Measurements from ENCODE around the gene CCDC88C.
"Not testable (repeated sequence)": the region's sequence is repeated elsewhere in the genome, so short reads cannot be mapped to it uniquely, and the experiment has no call there.

CCDC88C gene

DNA sequence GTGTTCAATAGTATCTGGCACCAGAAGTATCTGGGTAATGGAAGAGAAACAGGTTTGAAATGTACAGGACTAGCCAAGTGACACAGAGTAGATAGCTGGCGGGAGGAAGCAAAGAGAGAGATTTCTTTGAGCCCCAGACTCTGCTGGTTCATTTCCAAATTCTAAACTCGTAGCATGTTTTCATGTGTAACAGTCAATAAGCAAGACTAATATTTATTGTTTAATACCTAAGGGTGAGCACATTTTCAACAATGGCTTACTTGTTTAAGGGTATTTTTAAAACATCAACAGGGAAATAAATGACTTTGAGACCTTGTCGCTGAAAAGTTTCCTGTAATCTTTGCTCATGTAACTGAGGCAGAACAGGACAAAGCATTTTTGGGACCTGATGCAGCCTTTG lies 11.8 kb upstream of the CCDC88C start:
- H3K4me3 ChIP-seq (ENCODE audit: insufficient read depth in 1 of 2, low read depth in 1 of 2, low read length in 2 of 2): no peak overlapping the region
- no peak overlapping the region for H2BK12ac ChIP-seq (ENCODE audit: low read length in 2 of 2)
- no peak overlapping the region for H3K14ac ChIP-seq (ENCODE audit: low read length in 2 of 2)
- H2BK5ac ChIP-seq (ENCODE audit: low read depth, low read length, poor library complexity, severe bottlenecking): no peak overlapping the region
- H3K27me3 ChIP-seq (ENCODE audit: control insufficient read depth in 1 of 2, insufficient read depth in 1 of 2, low read length in 2 of 2): peaks cover 0 to 15% of the 10 kb centered on the region in 2 experiments
- no peak for DNase-seq
- H4K8ac ChIP-seq (ENCODE audit: low read length): no peak overlapping the region
- H2BK120ac ChIP-seq (ENCODE audit: low read depth, low read length): no peak overlapping the region
- H3K18ac ChIP-seq (ENCODE audit: low read depth in 1 of 2, low read length in 2 of 2): no peak overlapping the region
- no peaks in the 10 kb centered on the region for H3K79me1 ChIP-seq (replicated peaks; ENCODE audit: low read length, poor library complexity, severe bottlenecking)
- no peak overlapping the region for H2AK5ac ChIP-seq (ENCODE audit: low read length, severe bottlenecking)
- 99% methylated on average over 2 of the region's 3 CpGs for WGBS
- no peak overlapping the region for H2AFZ ChIP-seq (ENCODE audit: low read depth, low read length)
- no peak overlapping the region for H2BK15ac ChIP-seq (ENCODE audit: low read depth, poor library complexity, severe bottlenecking)
- H3K4ac ChIP-seq (ENCODE audit: low read depth in 1 of 2, low read length in 2 of 2): no peak overlapping the region
- H3K23ac ChIP-seq (ENCODE audit: low read length in 2 of 2): no peak overlapping the region
- H3K9me3 ChIP-seq (ENCODE audit: control insufficient read depth, low read length): no peaks in the 10 kb centered on the region
- H3K4me2 ChIP-seq (ENCODE audit: low read length, poor library complexity, severe bottlenecking): no peak overlapping the region
- no peak overlapping the region for H4K91ac ChIP-seq (ENCODE audit: low read length)
- no peak overlapping the region for H3K27ac ChIP-seq (ENCODE audit: low read length, poor library complexity, severe bottlenecking)
- no peak overlapping the region for H3K9ac ChIP-seq (ENCODE audit: low read length)
- H3K4me1 ChIP-seq (ENCODE audit: control insufficient read depth, insufficient read depth, low read depth, low read length): no peaks in the 10 kb centered on the region
- no peaks in the 10 kb centered on the region for H3K36me3 ChIP-seq (ENCODE audit: control insufficient read depth in 1 of 2, insufficient read depth in 2 of 2, low read depth in 1 of 2, low read length in 2 of 2)

DNA sequence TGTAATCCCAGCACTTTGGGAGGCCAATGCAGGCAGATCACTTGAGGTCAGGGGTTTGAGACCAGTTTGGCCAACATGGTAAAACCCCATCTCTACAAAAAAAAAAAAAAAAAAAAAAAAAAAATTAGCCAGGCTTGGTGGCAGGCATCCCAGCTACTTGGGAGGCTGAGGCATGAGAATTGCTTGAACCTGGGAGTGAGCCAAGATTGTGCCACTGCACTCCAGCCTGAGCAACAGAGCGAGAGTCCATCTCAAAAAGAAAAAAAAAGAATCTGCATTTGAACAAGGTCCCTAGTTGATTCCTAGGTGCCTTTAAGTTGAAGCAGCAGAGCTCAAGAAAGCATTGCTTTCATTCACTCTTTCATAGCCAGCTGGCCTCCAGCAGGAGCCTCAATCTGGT lies 11.3 kb upstream of the CCDC88C start:
- H3K9me3 ChIP-seq (ENCODE audit: control insufficient read depth, low read length); H2BK12ac ChIP-seq (ENCODE audit: low read length in 2 of 2); H3K4me2 ChIP-seq (ENCODE audit: low read length, poor library complexity, severe bottlenecking); H2AK5ac ChIP-seq (ENCODE audit: low read length, severe bottlenecking); H4K8ac ChIP-seq (ENCODE audit: low read length); H3K79me1 ChIP-seq (replicated peaks; ENCODE audit: low read length, poor library complexity, severe bottlenecking); H3K4ac ChIP-seq (ENCODE audit: low read depth in 1 of 2, low read length in 2 of 2); H3K9ac ChIP-seq (ENCODE audit: low read length); H2BK120ac ChIP-seq (ENCODE audit: low read depth, low read length); DNase-seq; H3K14ac ChIP-seq (ENCODE audit: low read length in 2 of 2); H2BK5ac ChIP-seq (ENCODE audit: low read depth, low read length, poor library complexity, severe bottlenecking); H3K4me1 ChIP-seq (ENCODE audit: control insufficient read depth, insufficient read depth, low read depth, low read length); H3K36me3 ChIP-seq (ENCODE audit: control insufficient read depth in 1 of 2, insufficient read depth in 2 of 2, low read depth in 1 of 2, low read length in 2 of 2); H4K91ac ChIP-seq (ENCODE audit: low read length); H3K27ac ChIP-seq (ENCODE audit: low read length, poor library complexity, severe bottlenecking); H3K4me3 ChIP-seq (ENCODE audit: insufficient read depth in 1 of 2, low read depth in 1 of 2, low read length in 2 of 2); H3K23ac ChIP-seq (ENCODE audit: low read length in 2 of 2); H3K18ac ChIP-seq (ENCODE audit: low read depth in 1 of 2, low read length in 2 of 2); H2AFZ ChIP-seq (ENCODE audit: low read depth, low read length); H2BK15ac ChIP-seq (ENCODE audit: low read depth, poor library complexity, severe bottlenecking): not testable (repeated sequence)
- WGBS: 89% methylated on average over 1 of the region's 1 CpG
- peaks cover 0 to 16% of the 10 kb centered on the region in 2 experiments for H3K27me3 ChIP-seq (ENCODE audit: control insufficient read depth in 1 of 2, insufficient read depth in 1 of 2, low read length in 2 of 2)

DNA sequence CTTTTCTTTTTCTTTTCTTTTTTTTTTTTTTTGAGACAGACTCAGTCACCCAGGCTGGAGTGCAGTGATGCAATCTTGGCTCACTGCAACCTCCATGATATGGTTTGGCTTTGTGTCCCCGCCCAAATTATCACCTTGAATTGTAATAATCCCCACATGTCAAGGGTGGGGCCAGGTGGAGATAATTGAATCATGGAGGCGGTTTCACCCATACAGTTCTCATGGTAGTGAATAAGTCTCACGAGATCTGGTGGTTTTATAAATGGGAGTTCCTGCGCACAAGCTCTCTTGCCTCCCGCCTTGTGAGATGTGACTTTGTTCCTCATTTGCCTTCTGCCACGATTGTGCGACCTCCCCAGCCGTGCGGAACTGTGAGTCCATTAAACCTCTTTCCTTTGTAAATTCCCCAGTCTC lies 7.9 kb upstream of the CCDC88C start:
- H2BK5ac ChIP-seq (ENCODE audit: low read depth, low read length, poor library complexity, severe bottlenecking); H3K4me3 ChIP-seq (ENCODE audit: insufficient read depth in 1 of 2, low read depth in 1 of 2, low read length in 2 of 2); H2BK12ac ChIP-seq (ENCODE audit: low read length in 2 of 2); H3K9ac ChIP-seq (ENCODE audit: low read length); H2BK15ac ChIP-seq (ENCODE audit: low read depth, poor library complexity, severe bottlenecking); H3K14ac ChIP-seq (ENCODE audit: low read length in 2 of 2); H3K9me3 ChIP-seq (ENCODE audit: control insufficient read depth, low read length); H4K8ac ChIP-seq (ENCODE audit: low read length); H2BK120ac ChIP-seq (ENCODE audit: low read depth, low read length); H4K91ac ChIP-seq (ENCODE audit: low read length); H2AFZ ChIP-seq (ENCODE audit: low read depth, low read length); DNase-seq; H2AK5ac ChIP-seq (ENCODE audit: low read length, severe bottlenecking); H3K4ac ChIP-seq (ENCODE audit: low read depth in 1 of 2, low read length in 2 of 2); H3K27ac ChIP-seq (ENCODE audit: low read length, poor library complexity, severe bottlenecking); H3K79me1 ChIP-seq (replicated peaks; ENCODE audit: low read length, poor library complexity, severe bottlenecking); H3K36me3 ChIP-seq (ENCODE audit: control insufficient read depth in 1 of 2, insufficient read depth in 2 of 2, low read depth in 1 of 2, low read length in 2 of 2); H3K4me2 ChIP-seq (ENCODE audit: low read length, poor library complexity, severe bottlenecking); H3K23ac ChIP-seq (ENCODE audit: low read length in 2 of 2); H3K4me1 ChIP-seq (ENCODE audit: control insufficient read depth, insufficient read depth, low read depth, low read length); H3K18ac ChIP-seq (ENCODE audit: low read depth in 1 of 2, low read length in 2 of 2): not testable (repeated sequence)
- WGBS: 84% methylated on average over 8 of the region's 9 CpGs
- peaks cover 0 to 22% of the 10 kb centered on the region in 2 experiments for H3K27me3 ChIP-seq (ENCODE audit: control insufficient read depth in 1 of 2, insufficient read depth in 1 of 2, low read length in 2 of 2)

DNA sequence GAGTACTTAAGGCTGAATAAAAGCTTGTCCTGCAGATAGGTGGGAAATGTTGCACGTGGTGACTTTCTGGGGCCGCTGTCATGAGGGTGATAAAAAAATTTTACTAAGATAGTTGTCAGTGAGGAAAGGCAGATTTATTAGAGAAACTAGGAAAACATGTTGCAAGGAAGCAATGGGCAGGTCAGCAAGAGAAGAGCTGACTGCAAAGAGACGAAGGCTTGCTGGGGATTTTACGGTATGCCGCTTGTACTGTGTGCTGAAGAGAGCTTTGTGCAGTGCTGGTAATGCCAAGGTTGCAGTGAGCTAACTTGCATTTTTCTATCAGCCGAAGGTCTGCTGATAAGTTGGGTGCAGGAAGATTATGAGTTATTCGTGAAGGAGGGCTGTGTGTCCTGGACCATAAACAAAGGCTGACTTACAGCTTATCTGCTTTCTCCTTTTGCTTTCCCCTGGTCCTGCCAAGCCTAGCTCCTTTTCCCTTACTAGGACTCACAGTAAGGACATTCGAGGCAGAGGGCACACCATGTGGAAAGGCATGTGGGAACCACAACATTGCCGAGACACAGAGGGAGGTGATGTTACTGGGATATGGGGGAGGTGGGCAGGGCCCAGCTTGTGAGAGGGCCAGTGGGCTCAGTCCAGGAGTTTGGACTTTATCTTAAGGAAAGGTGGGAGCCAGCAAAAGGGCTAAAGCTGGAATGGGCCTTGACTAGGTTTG lies 7.4 kb upstream of the CCDC88C start:
- Histone ChIP-seq H3K79me1 (replicated peaks; ENCODE audit: low read length, poor library complexity, severe bottlenecking) (no peaks in the 10 kb centered on the region), H2BK5ac (ENCODE audit: low read depth, low read length, poor library complexity, severe bottlenecking) (no peak overlapping the region), H3K9me3 (ENCODE audit: control insufficient read depth, low read length) (no peaks in the 10 kb centered on the region), H3K4ac (ENCODE audit: low read depth in 1 of 2, low read length in 2 of 2) (no peak overlapping the region), H3K36me3 (ENCODE audit: control insufficient read depth in 1 of 2, insufficient read depth in 2 of 2, low read depth in 1 of 2, low read length in 2 of 2) (no peaks in the 10 kb centered on the region), H2AK5ac (ENCODE audit: low read length, severe bottlenecking) (no peak overlapping the region), H3K27me3 (ENCODE audit: control insufficient read depth in 1 of 2, insufficient read depth in 1 of 2, low read length in 2 of 2) (peaks cover 0 to 22% of the 10 kb centered on the region in 2 experiments), H3K27ac (ENCODE audit: low read length, poor library complexity, severe bottlenecking) (no peak overlapping the region), H2AFZ (ENCODE audit: low read depth, low read length) (no peak overlapping the region), H2BK120ac (ENCODE audit: low read depth, low read length) (no peak overlapping the region), H2BK12ac (ENCODE audit: low read length in 2 of 2) (no peak overlapping the region), H3K23ac (ENCODE audit: low read length in 2 of 2) (no peak overlapping the region), H3K4me2 (ENCODE audit: low read length, poor library complexity, severe bottlenecking) (no peak overlapping the region), H3K18ac (ENCODE audit: low read depth in 1 of 2, low read length in 2 of 2) (no peak overlapping the region), H3K9ac (ENCODE audit: low read length) (no peak overlapping the region), H4K8ac (ENCODE audit: low read length) (no peak overlapping the region), H3K4me1 (ENCODE audit: control insufficient read depth, insufficient read depth, low read depth, low read length) (no peaks in the 10 kb centered on the region), H2BK15ac (ENCODE audit: low read depth, poor library complexity, severe bottlenecking) (no peak overlapping the region), H3K4me3 (ENCODE audit: insufficient read depth in 1 of 2, low read depth in 1 of 2, low read length in 2 of 2) (no peak overlapping the region), H3K14ac (ENCODE audit: low read length in 2 of 2) (no peak overlapping the region), H4K91ac (ENCODE audit: low read length) (no peak overlapping the region)
- no peak for DNase-seq
- WGBS: 91% methylated on average over 9 of the region's 9 CpGs

Measured in mesenchymal stem cell (in vitro differentiated cells and primary cell).